ENCODE measurements around the gene CDC37. TPM values are rescaled to one million over a fixed set of nuclear protein-coding genes. Genes with fewer than 3 reads are reported as not detected.
"Not testable (repeated sequence)": the region's sequence is repeated elsewhere in the genome, so short reads cannot be mapped to it uniquely, and the experiment has no call there.

CDC37 gene
- total and polyA plus RNA-seq, 2 experiments from 2014 or later: 229 to 298 TPM

DNA sequence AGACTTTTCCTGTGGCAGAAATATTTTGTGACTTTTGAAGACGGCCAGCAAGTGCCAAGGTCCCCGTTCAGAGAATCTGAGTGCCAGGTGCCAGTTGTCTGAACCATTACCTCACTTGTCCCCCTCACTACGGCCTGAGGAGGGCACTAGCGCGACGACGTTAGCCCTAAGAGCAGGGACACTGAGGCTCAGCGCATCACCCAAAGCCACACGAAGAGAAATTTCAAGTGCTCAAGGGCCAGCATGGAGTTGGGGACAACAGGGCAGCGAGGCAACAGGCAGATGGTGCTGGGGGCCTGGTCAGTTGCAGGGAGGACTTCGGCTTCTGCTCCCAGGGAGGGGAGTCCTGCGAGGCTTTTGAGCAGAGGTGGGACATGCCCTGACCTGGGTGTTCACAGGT, 13.5 kb downstream of the CDC37 start:
- TF ChIP-seq, protein P1, sequence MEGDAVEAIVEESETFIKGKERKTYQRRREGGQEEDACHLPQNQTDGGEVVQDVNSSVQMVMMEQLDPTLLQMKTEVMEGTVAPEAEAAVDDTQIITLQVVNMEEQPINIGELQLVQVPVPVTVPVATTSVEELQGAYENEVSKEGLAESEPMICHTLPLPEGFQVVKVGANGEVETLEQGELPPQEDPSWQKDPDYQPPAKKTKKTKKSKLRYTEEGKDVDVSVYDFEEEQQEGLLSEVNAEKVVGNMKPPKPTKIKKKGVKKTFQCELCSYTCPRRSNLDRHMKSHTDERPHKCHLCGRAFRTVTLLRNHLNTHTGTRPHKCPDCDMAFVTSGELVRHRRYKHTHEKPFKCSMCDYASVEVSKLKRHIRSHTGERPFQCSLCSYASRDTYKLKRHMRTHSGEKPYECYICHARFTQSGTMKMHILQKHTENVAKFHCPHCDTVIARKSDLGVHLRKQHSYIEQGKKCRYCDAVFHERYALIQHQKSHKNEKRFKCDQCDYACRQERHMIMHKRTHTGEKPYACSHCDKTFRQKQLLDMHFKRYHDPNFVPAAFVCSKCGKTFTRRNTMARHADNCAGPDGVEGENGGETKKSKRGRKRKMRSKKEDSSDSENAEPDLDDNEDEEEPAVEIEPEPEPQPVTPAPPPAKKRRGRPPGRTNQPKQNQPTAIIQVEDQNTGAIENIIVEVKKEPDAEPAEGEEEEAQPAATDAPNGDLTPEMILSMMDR (IDR thresholded peaks at IDR 0.05; ENCODE audit: low read depth, low read length): peak; percentile 27
- peaks cover 31% of the 10 kb centered on the region for H3K36me3 ChIP-seq
- no peak for DNase-seq (ENCODE audit: low read depth in 1 of 2, low spot score in 1 of 2)

DNA sequence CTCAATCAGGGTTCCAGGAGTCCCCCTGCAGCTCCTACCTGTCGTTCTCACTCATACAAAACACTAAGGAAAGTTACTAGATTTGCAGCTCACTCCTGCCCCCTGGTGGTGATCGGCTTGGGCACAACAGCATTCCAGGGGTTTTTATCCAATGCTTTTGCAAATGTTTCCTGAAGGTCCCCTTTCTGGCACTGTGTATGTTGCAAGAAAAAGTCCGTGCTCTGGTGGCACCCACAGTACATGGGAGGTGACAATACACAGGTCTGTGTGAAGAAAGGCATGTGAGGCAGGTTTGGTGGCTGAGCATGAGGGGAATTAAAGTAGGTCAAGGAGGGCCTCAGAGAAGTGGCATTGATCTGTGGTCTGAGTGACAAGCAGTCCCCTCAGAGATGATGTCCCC, 14.4 kb downstream of the CDC37 start:
- Histone ChIP-seq H3K36me3 (peaks cover 27% of the 10 kb centered on the region), H3K27ac (no peak overlapping the region), H3K4me3 (no peak overlapping the region), H3K27me3 (no peaks in the 10 kb centered on the region), H3K4me1 (ENCODE audit: low read depth) (no peaks in the 10 kb centered on the region), H3K9me3 (ENCODE audit: low read depth) (no peaks in the 10 kb centered on the region)
- TF ChIP-seq, protein P1 (IDR thresholded peaks at IDR 0.05; ENCODE audit: low read depth, low read length): peak; percentile 94
- DNase-seq (ENCODE audit: low read depth in 1 of 2, low spot score in 1 of 2): peak; percentile 85 to 90

More for the DNA sequence above, 13.5 kb downstream of the CDC37 start:
- no peak overlapping the region for H3K27ac ChIP-seq
- no peak overlapping the region for H3K4me3 ChIP-seq
- H3K9me3 ChIP-seq (ENCODE audit: low read depth): no peaks in the 10 kb centered on the region
- no peaks in the 10 kb centered on the region for H3K4me1 ChIP-seq (ENCODE audit: low read depth)
- no peaks in the 10 kb centered on the region for H3K27me3 ChIP-seq

DNA sequence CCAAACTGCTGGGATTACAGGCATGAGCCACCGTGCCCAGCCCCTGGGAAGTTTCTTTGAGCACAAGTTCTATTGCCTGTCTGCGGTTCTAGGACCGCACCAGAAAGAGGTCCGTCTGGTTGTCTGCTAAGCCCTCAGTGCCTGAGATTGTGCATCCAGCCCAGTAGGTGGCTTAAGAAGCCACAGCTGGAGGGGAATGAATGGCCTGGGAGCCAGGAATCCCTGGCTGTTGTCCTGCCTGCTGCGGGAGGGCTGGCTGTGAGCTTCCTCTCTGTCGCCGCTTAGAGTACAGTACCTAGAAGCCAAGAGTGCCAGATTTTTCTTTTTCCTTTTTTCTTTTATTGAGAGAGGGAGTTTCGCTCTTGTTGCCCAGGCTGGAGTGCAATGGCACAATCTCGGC, 18.8 kb downstream of the CDC37 start:
- Histone ChIP-seq H3K36me3 (no peaks in the 10 kb centered on the region), H3K4me1 (ENCODE audit: low read depth) (no peaks in the 10 kb centered on the region), H3K27me3 (no peaks in the 10 kb centered on the region), H3K4me3 (no peak overlapping the region), H3K9me3 (ENCODE audit: low read depth) (no peaks in the 10 kb centered on the region), H3K27ac (no peak overlapping the region)
- DNase-seq (ENCODE audit: low read depth in 1 of 2, low spot score in 1 of 2): no peak
- TF ChIP-seq, protein P1 (IDR thresholded peaks at IDR 0.05; ENCODE audit: low read depth, low read length): no peak

DNA sequence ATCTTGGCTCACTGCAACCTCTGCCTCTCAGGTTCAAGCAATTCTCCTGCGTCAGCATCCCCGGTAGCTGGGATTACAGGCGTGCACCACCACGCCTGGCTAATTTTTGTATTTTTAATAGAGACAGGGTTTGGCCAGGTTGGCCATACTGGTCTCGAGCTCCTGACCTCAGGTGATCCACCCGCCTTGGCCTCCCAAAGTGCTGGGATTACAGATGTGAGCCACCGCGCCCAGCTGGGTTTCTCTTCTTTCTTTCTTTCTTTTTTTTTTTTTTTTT, 20.2 kb downstream of the CDC37 start:
- not testable (repeated sequence) for H3K9me3 ChIP-seq (ENCODE audit: low read depth); H3K27ac ChIP-seq; H3K4me3 ChIP-seq; H3K27me3 ChIP-seq; H3K4me1 ChIP-seq (ENCODE audit: low read depth); DNase-seq (ENCODE audit: low read depth in 1 of 2, low spot score in 1 of 2); H3K36me3 ChIP-seq

DNA sequence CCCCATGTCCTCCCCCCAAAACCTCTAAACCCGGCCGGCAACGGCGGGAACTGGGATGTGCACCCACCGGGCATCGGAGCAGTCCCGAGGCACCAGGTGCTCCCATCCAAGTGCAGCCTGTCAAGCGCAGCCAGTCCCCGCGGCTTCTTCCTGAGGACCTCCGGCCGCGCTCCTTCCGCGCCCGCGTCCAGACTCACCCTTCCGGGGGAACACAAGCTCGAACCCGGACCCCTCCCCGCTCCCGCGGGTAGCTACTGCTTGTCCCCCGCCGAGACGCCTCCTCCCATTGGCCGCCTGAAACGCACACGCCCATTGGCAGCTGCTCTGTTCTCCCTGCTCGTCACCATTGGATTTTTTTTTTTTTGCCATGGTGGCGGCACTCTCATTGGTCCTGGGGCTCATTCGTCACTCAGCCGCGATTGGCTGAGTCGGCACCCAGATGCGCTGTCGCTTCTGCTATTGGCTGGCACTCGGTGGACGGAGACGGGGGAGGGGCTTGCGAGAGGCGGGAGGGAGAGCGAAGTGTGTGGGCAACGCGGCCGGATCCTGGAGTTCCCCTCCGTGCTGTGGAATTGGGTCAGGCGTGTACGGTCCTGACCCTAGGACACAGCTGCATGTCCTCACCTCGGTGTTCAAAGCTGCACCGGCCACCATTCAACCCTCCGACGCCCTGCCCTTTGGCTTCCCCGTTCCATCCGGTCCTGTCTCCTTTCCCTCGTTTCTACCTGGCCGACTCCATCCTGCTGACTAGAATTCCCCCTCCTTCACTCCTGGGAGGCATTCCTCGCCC, 22.8 kb downstream of the CDC37 start, which contains the start of gene TYK2:
Gene TYK2, minus strand, starts transcription at position 260 of the 790 bp plus-strand sequence. CDS start 2,166 bp downstream, outside the sequence.
- Histone ChIP-seq H3K36me3 (peaks cover 2% of the 10 kb centered on the region), H3K27ac (peak within 1 kb of the TSS; percentile 2), H3K9me3 (ENCODE audit: low read depth) (no peaks in the 10 kb centered on the region), H3K4me1 (ENCODE audit: low read depth) (no peaks in the 10 kb centered on the region), H3K4me3 (peak within 1 kb of the TSS; percentile 66), H3K27me3 (no peaks in the 10 kb centered on the region)
- peak; percentile 97 to 99 for DNase-seq (ENCODE audit: low read depth in 1 of 2, low spot score in 1 of 2)
- TF ChIP-seq, protein P1 (IDR thresholded peaks at IDR 0.05; ENCODE audit: low read depth, low read length): no peak

DNA sequence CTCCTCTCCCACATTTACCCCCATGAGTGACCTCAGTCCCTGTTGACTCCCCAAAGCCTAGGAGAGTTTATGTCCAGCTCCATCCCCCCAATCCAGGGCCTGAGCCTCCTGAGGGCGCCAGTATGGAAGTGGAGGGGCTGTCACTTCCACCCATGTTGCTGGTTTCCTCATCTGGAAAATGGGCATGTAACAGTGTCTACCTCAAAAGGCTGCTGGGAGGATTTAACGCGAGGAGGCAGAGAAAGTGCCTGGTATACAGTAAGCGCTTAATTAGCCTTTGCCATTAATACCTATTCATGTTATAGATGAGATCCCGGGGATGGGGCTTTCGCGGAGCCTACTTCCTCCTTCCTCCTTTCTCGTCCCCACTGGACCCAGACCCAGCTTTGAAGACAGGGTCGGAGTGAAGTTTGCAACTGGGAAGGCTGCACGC, 23.4 kb downstream of the CDC37 start:
- H3K27ac ChIP-seq: no peak overlapping the region

More for the DNA sequence above, 23.4 kb downstream of the CDC37 start:
- TF ChIP-seq, protein P1 (IDR thresholded peaks at IDR 0.05; ENCODE audit: low read depth, low read length): no peak
- DNase-seq (ENCODE audit: low read depth in 1 of 2, low spot score in 1 of 2): no peak
- no peaks in the 10 kb centered on the region for H3K27me3 ChIP-seq
- H3K9me3 ChIP-seq (ENCODE audit: low read depth): no peaks in the 10 kb centered on the region
- H3K4me3 ChIP-seq: peak overlapping the region; percentile 66
- no peaks in the 10 kb centered on the region for H3K4me1 ChIP-seq (ENCODE audit: low read depth)
- peaks cover 2% of the 10 kb centered on the region for H3K36me3 ChIP-seq

All from cardiac muscle cell (in vitro differentiated cells and primary cell).